IMR-90 (cell line): ENCODE data around the gene TMEM61. TPM values are rescaled to one million over a fixed set of nuclear protein-coding genes. Genes with fewer than 3 reads are reported as not detected.

Experiments used
- ATAC-seq: fragments of 200-7000 bp; cut with Tn5 transposase; 2 replicates; pipeline ENCODE4 v1.9.1; 2020; ENCODE audit warnings: low read depth, mild to moderate bottlenecking, moderate library complexity
- BruUV-seq: library from RNA; stranded (reverse); fragments of 400-500 nt; replicated peaks from 2 replicates; lab custom pipeline; 2021; lab: Mats Ljungman, UMichigan
- CTCF ChIA-PET: fragments of 300-600 bp; formaldehyde crosslinking; extraction: SDS; loops from one replicate; lab custom pipeline; 2021; ENCODE audit warnings: antibody characterized with exemption; lab: Yijun Ruan, JAX
- POLR2A ChIA-PET: fragments of 300-600 bp; sonication (Branson Sonifier 250); formaldehyde crosslinking; loops from one replicate; lab custom pipeline; 2022; ENCODE audit warnings: antibody characterized with exemption; ENCODE audit not compliant: unreplicated experiment; lab: Charles Lee
- DNase-seq: peaks from one replicate; pipeline ENCODE4 v3.0.0; 2013
- H2AFZ ChIP-seq: replicated peaks from 2 replicates; pipeline ENCODE3; 2013; ENCODE audit warnings: low read length, mild to moderate bottlenecking; ENCODE audit not compliant: poor library complexity
- H2AK5ac ChIP-seq: 2 replicates; pipeline ENCODE4 v1.6.1; 2013; ENCODE audit warnings: low read depth, low read length, inconsistent platforms
- H2AK9ac ChIP-seq: replicated peaks from 2 replicates; pipeline ENCODE3; 2013; ENCODE audit warnings: mild to moderate bottlenecking, low read depth, low read length, moderate library complexity; ENCODE audit not compliant: poor library complexity
- H2BK120ac ChIP-seq: 2 replicates; pipeline ENCODE4 v1.6.1; 2013; ENCODE audit warnings: low read depth, low read length, inconsistent platforms
- H2BK15ac ChIP-seq: 3 replicates; pipeline ENCODE4 v1.6.1; 2013; ENCODE audit warnings: low read depth, low read length, inconsistent platforms
- H2BK20ac ChIP-seq: 2 replicates; pipeline ENCODE4 v1.6.1; 2013; ENCODE audit warnings: low read depth, mild to moderate bottlenecking, inconsistent platforms, low read length, moderate library complexity
- H2BK5ac ChIP-seq: 2 replicates; pipeline ENCODE4 v1.6.1; 2013; ENCODE audit warnings: mild to moderate bottlenecking, low read depth, low read length, inconsistent platforms; ENCODE audit not compliant: poor library complexity, severe bottlenecking
- H3K14ac ChIP-seq: replicated peaks from 2 replicates; pipeline ENCODE4 v1.6.1; 2013; ENCODE audit warnings: low read depth, low read length, inconsistent platforms
- H3K18ac ChIP-seq: 2 replicates; pipeline ENCODE4 v1.6.1; 2013; ENCODE audit warnings: low read depth, low read length, control low read depth
- H3K23ac ChIP-seq: 2 replicates; pipeline ENCODE4 v1.6.1; 2013; ENCODE audit warnings: low read depth, low read length, inconsistent platforms
- H3K27ac ChIP-seq: 2 replicates; pipeline ENCODE4 v1.5.1; 2013; ENCODE audit warnings: mild to moderate bottlenecking, control low read depth, low read length; ENCODE audit not compliant: insufficient read depth
- H3K27me3 ChIP-seq: 2 replicates; pipeline ENCODE4 v1.6.1; 2013; ENCODE audit warnings: low read length; ENCODE audit not compliant: control insufficient read depth, insufficient read depth
- H3K36me3 ChIP-seq: 2 replicates; pipeline ENCODE4 v1.6.1; 2013; ENCODE audit warnings: low read length, mixed read lengths; ENCODE audit not compliant: control insufficient read depth, insufficient read depth
- H3K4ac ChIP-seq: 2 replicates; pipeline ENCODE4 v1.6.1; 2013; ENCODE audit warnings: low read depth, low read length, inconsistent platforms
- H3K4me1 ChIP-seq: 2 replicates; pipeline ENCODE4 v1.6.1; 2013; ENCODE audit warnings: low read length, mixed read lengths; ENCODE audit not compliant: control insufficient read depth, insufficient read depth
- H3K4me2 ChIP-seq: 2 replicates; pipeline ENCODE4 v1.6.1; 2013; ENCODE audit warnings: low read depth, mild to moderate bottlenecking, control low read depth, low read length, moderate library complexity
- H3K4me3 ChIP-seq: 2 replicates; pipeline ENCODE4 v1.5.1; 2013; ENCODE audit warnings: low read depth, mild to moderate bottlenecking, control low read depth, low read length, moderate library complexity; ENCODE audit not compliant: insufficient read depth
- H3K56ac ChIP-seq: 2 replicates; pipeline ENCODE4 v1.6.1; 2013; ENCODE audit warnings: low read length, inconsistent platforms; ENCODE audit not compliant: insufficient read depth; ENCODE audit errors: extremely low read depth
- H3K79me1 ChIP-seq, 2 experiments: 2 replicates each; pipeline ENCODE4 v1.6.1; 2013; ENCODE audit warnings: low read length in 2 of 2, inconsistent platforms in 1 of 2, low read depth in 1 of 2
- H3K9ac ChIP-seq: 2 replicates; pipeline ENCODE4 v1.6.1; 2013; ENCODE audit warnings: low read depth, low read length, control low read depth
- H3K9me1 ChIP-seq: 2 replicates; pipeline ENCODE4 v1.6.1; 2013; ENCODE audit warnings: low read length, inconsistent platforms; ENCODE audit not compliant: insufficient read depth
- H3K9me3 ChIP-seq: 2 replicates; pipeline ENCODE4 v1.6.1; 2013; ENCODE audit warnings: low read length; ENCODE audit not compliant: control insufficient read depth, insufficient read depth
- H4K20me1 ChIP-seq: 2 replicates; pipeline ENCODE4 v1.6.1; 2013; ENCODE audit warnings: low read length, inconsistent platforms; ENCODE audit not compliant: insufficient read depth
- H4K5ac ChIP-seq: 2 replicates; pipeline ENCODE4 v1.6.1; 2013; ENCODE audit warnings: mild to moderate bottlenecking, low read depth, low read length, control low read depth
- H4K8ac ChIP-seq, 2 experiments: 2 replicates each; pipeline ENCODE4 v1.6.1; 2013; ENCODE audit warnings: low read depth in 2 of 2, low read length in 2 of 2, control low read depth in 1 of 2, inconsistent platforms in 1 of 2
- H4K91ac ChIP-seq: 2 replicates; pipeline ENCODE4 v1.6.1; 2013; ENCODE audit warnings: low read depth, low read length, inconsistent platforms; ENCODE audit not compliant: insufficient read depth
- FOS ChIP-seq: fragments of 150-350 bp; IDR thresholded peaks from 2 replicates; pipeline ENCODE4 v1.6.1; 2016; ENCODE audit warnings: low read depth, low read length
- MAZ ChIP-seq: IDR thresholded peaks from 2 replicates; pipeline ENCODE4 v1.6.1; 2012; ENCODE audit warnings: low read depth, mild to moderate bottlenecking, low read length, improper control_type of control experiment, moderate library complexity, borderline replicate concordance
- POLR2A ChIP-seq: IDR thresholded peaks from 2 replicates; pipeline ENCODE4 v1.6.1; 2012; ENCODE audit warnings: mild to moderate bottlenecking, low read depth, low read length
- RAD21 ChIP-seq: IDR thresholded peaks from 2 replicates; pipeline ENCODE4 v1.6.1; 2012; ENCODE audit warnings: low read length, improper control_type of control experiment
- SMC3 ChIP-seq: fragments of 150-350 bp; IDR thresholded peaks from 2 replicates; pipeline ENCODE4 v1.6.1; 2016; ENCODE audit warnings: low read depth, mild to moderate bottlenecking, antibody characterized with exemption, low read length, moderate library complexity
- WGBS, 2 experiments: methylation state at CpG; one replicate each; pipeline versions ENCODE4 v1.1.5 to v1.1.7; 2013; ENCODE audit warnings: missing lambda C conversion rate in 2 of 2; ENCODE audit not compliant: insufficient read length in 1 of 2; ENCODE audit errors: extremely low coverage in 2 of 2; 5-methylcytosine and 5-hydroxymethylcytosine counted together
- dilution Hi-C: fragments of 300-500 bp; cut with HindIII; formaldehyde crosslinking; loops from one replicate; pipeline ENCODE4 v1.14.3; 2018; ENCODE audit warnings: low sequenced_read_pairs; ENCODE audit not compliant: unreplicated experiment
- in situ Hi-C: fragments of 300-500 bp; cut with MboI; formaldehyde crosslinking; loops from 3 replicates; pipeline ENCODE4 v1.14.3; 2019; ENCODE audit warnings: low sequenced_read_pairs, inconsistent platforms, mixed read lengths
- intact Hi-C: fragments of 100-400 bp; cut with micrococcal nuclease; formaldehyde crosslinking; loops from 2 replicates; pipeline ENCODE4 v1.10.0; 2022
- polyA plus RNA-seq, 3 experiments: library from polyadenylated mRNA; depleted of rRNA; stranded (reverse); fragments of >200 nt; gene quantifications; 2 replicates each; pipeline ENCODE4 v1.2.3, GENCODE V29; 2012; ENCODE audit warnings: low replicate concordance in 1 of 3
- total RNA-seq: library from RNA; depleted of rRNA; stranded (reverse); fragments of >200 nt; gene quantifications from 2 replicates; pipeline ENCODE4 v1.2.3, GENCODE V29; 2012

TMEM61 gene
- total and polyA plus RNA-seq, 2 of the 4 experiments (the other 2 are of a cell fraction), result not detected

- POLR2A ChIA-PET, result no interaction called here
- intact Hi-C loops (no loop called here), in situ Hi-C loops (no loop called here), dilution Hi-C loops (no loop called here)
- CTCF ChIA-PET, result interaction anchor here (1.4 kb wide), 1 partner anchor 12 kb away, joined by 3 read pairs; no protein-coding TSS in a partner anchor
- no peak overlapping the region for H3K23ac ChIP-seq
- no peak overlapping the region for H2AK5ac ChIP-seq
- no peak overlapping the region for H3K4me2 ChIP-seq
- H3K9me1 ChIP-seq, result no peaks in the 10 kb centered on the region
- no peak overlapping the region for H3K9ac ChIP-seq
- no peak overlapping the region for H3K27ac ChIP-seq
- H3K4me1 ChIP-seq, result peaks cover 4% of the 10 kb centered on the region; the same call in 1 of the 2 replicates
- no peak overlapping the region for H2BK20ac ChIP-seq
- no peak overlapping the region for H2AK9ac ChIP-seq
- no peak overlapping the region for H4K91ac ChIP-seq
- no peak overlapping the region for H3K56ac ChIP-seq
- no peak overlapping the region for H4K5ac ChIP-seq
- no peak overlapping the region for H3K14ac ChIP-seq
- no TSS peak for BruUV-seq
- no peak overlapping the region for H2BK120ac ChIP-seq
- H2AFZ ChIP-seq, result no peak overlapping the region
- H3K18ac ChIP-seq, result no peak overlapping the region
- no peaks in the 10 kb centered on the region for H3K9me3 ChIP-seq
- H3K4ac ChIP-seq, result no peak overlapping the region
- H3K4me3 ChIP-seq, result no peak overlapping the region
- no peaks in the 10 kb centered on the region for H3K36me3 ChIP-seq
- no peaks in the 10 kb centered on the region for H3K79me1 ChIP-seq
- no peaks in the 10 kb centered on the region for H4K20me1 ChIP-seq
- no peak overlapping the region for H2BK5ac ChIP-seq
- no peak for DNase-seq
- 79% methylated on average over 4 of the region's 5 CpGs; no CpG with 5 or more reads in 1 of the 2 experiments for WGBS, 2 experiments
- H3K27me3 ChIP-seq, result peaks cover 58% of the 10 kb centered on the region
- TF ChIP-seq RAD21 (no peak), POLR2A (no peak), FOS (no peak), SMC3 (no peak), MAZ (no peak)
- H2BK15ac ChIP-seq, result no peak overlapping the region
- H4K8ac ChIP-seq, result no peak overlapping the region
- ATAC-seq, result no peak
These were observed 5.1 kb downstream of the TMEM61 start for GRCh38 chr1:54985556-54985955.
